HEK293 (cell line): ENCODE measurements around the gene MESP2.
A peak's percentile ranks its signal among the peaks of the same experiment; 100 is the strongest.

ENCODE experiments used
- CTCF ChIA-PET: fragments of 350-600 bp; formaldehyde crosslinking; extraction: SDS; loops from one replicate; lab custom pipeline; 2021; ENCODE audit warnings: antibody characterized with exemption; lab: Yijun Ruan, JAX
- POLR2A ChIA-PET: fragments of 300-600 bp; formaldehyde crosslinking; extraction: SDS; loops from one replicate; lab custom pipeline; 2020; ENCODE audit warnings: antibody characterized with exemption, inconsistent platforms; lab: Yijun Ruan, JAX
- H3K27ac ChIP-seq: fragments of 200-500 bp; sonication (Bioruptor generic); 2 replicates; pipeline ENCODE4 v1.5.1; 2014; ENCODE audit warnings: low read depth, low read length, control low read depth, inconsistent platforms; ENCODE audit errors: extremely low read depth
- H3K36me3 ChIP-seq, 2 experiments: fragments of 200-500 bp in 1 of 2; sonication (Bioruptor generic) in 1 of 2; 1 replicate in 1 of 2; 2 replicates in 1 of 2; pipeline ENCODE4 v1.5.1; 2014 to 2017; ENCODE audit warnings: inconsistent platforms in 2 of 2, low read length in 2 of 2; ENCODE audit not compliant: control insufficient read depth in 2 of 2, insufficient read depth in 1 of 2
- H3K4me1 ChIP-seq: fragments of 200-500 bp; sonication (Bioruptor generic); 2 replicates; pipeline ENCODE4 v1.5.1; 2014; ENCODE audit warnings: mild to moderate bottlenecking, low read length, inconsistent platforms; ENCODE audit not compliant: control insufficient read depth, insufficient read depth
- H3K4me3 ChIP-seq: 2 replicates; pipeline ENCODE4 v1.5.1; 2011; ENCODE audit warnings: low read depth, mild to moderate bottlenecking, control low read depth, low read length, moderate library complexity
- H3K9me3 ChIP-seq: fragments of 200-500 bp; sonication (Bioruptor generic); 2 replicates; pipeline ENCODE4 v1.5.1; 2014; ENCODE audit warnings: low read depth, low read length, inconsistent platforms; ENCODE audit not compliant: control insufficient read depth, insufficient read depth
- EGR2 ChIP-seq: fragments of 450-650 bp; formaldehyde crosslinking; IDR thresholded peaks from 2 replicates; pipeline ENCODE4 v1.5.1; 2016; ENCODE audit warnings: low read depth, missing biosample characterization, missing genetic modification characterization
- SCRT2 ChIP-seq: fragments of 450-650 bp; formaldehyde crosslinking; IDR thresholded peaks from 2 replicates; pipeline ENCODE4 v1.5.1; 2016; ENCODE audit warnings: missing biosample characterization, missing genetic modification characterization
- ZNF112 ChIP-seq: fragments of 450-650 bp; formaldehyde crosslinking; IDR thresholded peaks from 2 replicates; pipeline ENCODE4 v1.5.0; 2017; ENCODE audit warnings: missing biosample characterization, missing genetic modification characterization
- ZNF16 ChIP-seq: fragments of 450-650 bp; formaldehyde crosslinking; IDR thresholded peaks from 2 replicates; pipeline ENCODE4 v1.5.1; 2016; ENCODE audit warnings: low read depth, missing biosample characterization, missing genetic modification characterization
- ZNF19 ChIP-seq: fragments of 450-650 bp; formaldehyde crosslinking; IDR thresholded peaks from 2 replicates; pipeline ENCODE4; 2016; ENCODE audit warnings: missing biosample characterization, missing genetic modification characterization, low read depth
- ZNF2 ChIP-seq: fragments of 450-650 bp; formaldehyde crosslinking; IDR thresholded peaks from 2 replicates; pipeline ENCODE4 v1.5.1; 2016; ENCODE audit warnings: missing biosample characterization, missing genetic modification characterization
- ZNF248 ChIP-seq: fragments of 450-650 bp; formaldehyde crosslinking; IDR thresholded peaks from 2 replicates; pipeline ENCODE4 v1.5.1; 2017; ENCODE audit warnings: missing biosample characterization, missing genetic modification characterization
- ZNF335 ChIP-seq: fragments of 450-650 bp; formaldehyde crosslinking; conservative IDR thresholded peaks from 2 replicates; pipeline ENCODE4 v1.5.1; 2016; ENCODE audit warnings: missing biosample characterization, missing genetic modification characterization
- ZNF341 ChIP-seq: fragments of 450-650 bp; formaldehyde crosslinking; IDR thresholded peaks from 2 replicates; pipeline ENCODE4; 2016; ENCODE audit warnings: low read depth, missing biosample characterization, missing genetic modification characterization
- ZNF416 ChIP-seq: fragments of 450-650 bp; formaldehyde crosslinking; IDR thresholded peaks from 2 replicates; pipeline ENCODE4 v1.5.1; 2016; ENCODE audit warnings: missing biosample characterization, missing genetic modification characterization
- ZNF426 ChIP-seq: fragments of 450-650 bp; formaldehyde crosslinking; IDR thresholded peaks from 2 replicates; pipeline ENCODE4 v1.5.1; 2017; ENCODE audit warnings: missing biosample characterization, missing genetic modification characterization, mild to moderate bottlenecking, inconsistent platforms, moderate library complexity
- ZNF510 ChIP-seq: fragments of 450-650 bp; formaldehyde crosslinking; IDR thresholded peaks from 2 replicates; pipeline ENCODE4 v1.5.1; 2018; ENCODE audit warnings: mild to moderate bottlenecking, missing genetic modification characterization, missing biosample characterization; ENCODE audit not compliant: insufficient replicate concordance
- ZNF529 ChIP-seq: fragments of 450-650 bp; formaldehyde crosslinking; IDR thresholded peaks from 2 replicates; pipeline ENCODE4 v1.5.1; 2017; ENCODE audit warnings: missing genetic modification characterization, missing biosample characterization; ENCODE audit not compliant: insufficient replicate concordance
- ZNF561 ChIP-seq: fragments of 450-650 bp; IDR thresholded peaks from 2 replicates; pipeline ENCODE4 v1.5.1; 2018; ENCODE audit warnings: missing biosample characterization, missing genetic modification characterization, borderline replicate concordance
- ZNF658 ChIP-seq: fragments of 450-650 bp; formaldehyde crosslinking; IDR thresholded peaks from 2 replicates; pipeline ENCODE4; 2016; ENCODE audit warnings: missing biosample characterization, missing genetic modification characterization
- ZNF707 ChIP-seq: fragments of 450-650 bp; formaldehyde crosslinking; IDR thresholded peaks from 2 replicates; pipeline ENCODE4 v1.5.1; 2016; ENCODE audit warnings: missing biosample characterization, missing genetic modification characterization
- TF ChIP-seq, protein P1 (sequence below): fragments of 450-650 bp; formaldehyde crosslinking; optimal IDR thresholded peaks from 2 replicates; pipeline ENCODE3; 2016; ENCODE audit warnings: missing biosample characterization, mild to moderate bottlenecking, missing genetic modification characterization
- TF ChIP-seq, protein P2 (sequence below): fragments of 450-650 bp; formaldehyde crosslinking; IDR thresholded peaks from 2 replicates; pipeline ENCODE4 v1.5.1; 2016; ENCODE audit warnings: missing biosample characterization, missing genetic modification characterization
- TF ChIP-seq, protein P3 (sequence below): fragments of 450-650 bp; formaldehyde crosslinking; IDR thresholded peaks from 2 replicates; pipeline ENCODE4 v1.5.1; 2016; ENCODE audit warnings: missing biosample characterization, missing genetic modification characterization
- TF ChIP-seq, protein P4 (sequence below): fragments of 450-650 bp; formaldehyde crosslinking; IDR thresholded peaks from 2 replicates; pipeline ENCODE4 v1.5.0; 2017; ENCODE audit warnings: missing biosample characterization, missing genetic modification characterization, borderline replicate concordance
- TF ChIP-seq, protein P5 (sequence below): fragments of 450-650 bp; formaldehyde crosslinking; IDR thresholded peaks from 2 replicates; pipeline ENCODE4 v1.5.1; 2016; ENCODE audit warnings: missing biosample characterization, missing genetic modification characterization

Gene MESP2

DNA sequence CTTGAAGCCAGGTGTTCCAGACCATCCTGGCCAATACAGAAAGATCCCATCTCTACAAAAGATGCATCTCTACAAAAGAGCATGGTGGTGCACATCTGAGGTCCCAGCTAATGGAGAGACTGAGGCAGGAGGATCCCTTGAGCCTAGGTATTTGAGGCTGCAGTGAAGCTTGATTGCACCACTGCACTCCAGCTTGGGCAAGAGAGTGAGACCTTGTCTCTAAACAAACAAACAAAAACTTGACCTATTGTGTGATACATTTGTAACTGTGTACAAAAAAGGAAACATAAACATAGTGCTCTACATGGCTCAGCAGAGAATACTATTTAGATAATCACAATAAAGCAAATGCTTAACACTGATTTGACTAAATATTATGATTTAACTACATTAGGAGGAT, 19.9 kb downstream of the MESP2 start:
- CTCF ChIA-PET, result no interaction called here

DNA sequence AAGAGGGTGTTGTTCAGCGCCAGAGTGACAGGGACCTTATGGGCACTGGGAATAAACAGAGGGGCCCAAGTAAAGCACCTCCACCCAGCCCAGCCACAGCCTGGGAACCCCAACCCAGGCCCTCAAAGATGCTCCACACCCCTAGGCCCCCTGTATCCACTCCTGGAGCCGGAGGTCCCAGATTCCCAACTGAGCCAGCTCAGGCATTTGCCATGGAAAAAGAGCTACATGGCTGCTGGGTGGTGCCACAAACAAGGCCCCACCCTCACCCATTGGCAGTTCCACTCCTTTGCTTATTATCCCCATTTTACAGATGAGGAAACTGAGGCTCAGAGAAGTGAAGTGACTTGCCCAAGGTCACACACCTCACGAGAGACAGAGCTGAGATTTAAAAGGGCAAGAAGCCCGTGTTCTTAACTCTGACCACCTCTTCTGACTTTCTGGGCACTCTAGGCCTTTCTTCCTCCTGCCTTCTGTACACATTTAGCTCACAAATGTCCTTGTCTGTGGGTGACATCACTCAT, 21.6 kb downstream of the MESP2 start:
- Histone ChIP-seq H3K9me3 (no peaks in the 10 kb centered on the region), H3K36me3 (no peaks in the 10 kb centered on the region), H3K4me1 (peaks cover 10% of the 10 kb centered on the region), H3K27ac (no peak overlapping the region), H3K4me3 (no peak overlapping the region)
- POLR2A ChIA-PET, result interaction anchor here (1.2 kb wide), 1 partner anchor 14 kb away, joined by 3 read pairs; no protein-coding TSS in a partner anchor
- CTCF ChIA-PET, result interaction anchor here (0.8 to 1.3 kb wide), 3 partner anchors 37 to 77 kb away, joined by 3 to 8 read pairs (median 4); no protein-coding TSS in a partner anchor
- TF ChIP-seq, protein P1, sequence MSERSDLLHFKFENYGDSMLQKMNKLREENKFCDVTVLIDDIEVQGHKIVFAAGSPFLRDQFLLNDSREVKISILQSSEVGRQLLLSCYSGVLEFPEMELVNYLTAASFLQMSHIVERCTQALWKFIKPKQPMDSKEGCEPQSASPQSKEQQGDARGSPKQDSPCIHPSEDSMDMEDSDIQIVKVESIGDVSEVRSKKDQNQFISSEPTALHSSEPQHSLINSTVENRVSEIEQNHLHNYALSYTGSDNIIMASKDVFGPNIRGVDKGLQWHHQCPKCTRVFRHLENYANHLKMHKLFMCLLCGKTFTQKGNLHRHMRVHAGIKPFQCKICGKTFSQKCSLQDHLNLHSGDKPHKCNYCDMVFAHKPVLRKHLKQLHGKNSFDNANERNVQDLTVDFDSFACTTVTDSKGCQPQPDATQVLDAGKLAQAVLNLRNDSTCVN (tag by site-specific recombination), result no peak
- TF ChIP-seq, protein P2, sequence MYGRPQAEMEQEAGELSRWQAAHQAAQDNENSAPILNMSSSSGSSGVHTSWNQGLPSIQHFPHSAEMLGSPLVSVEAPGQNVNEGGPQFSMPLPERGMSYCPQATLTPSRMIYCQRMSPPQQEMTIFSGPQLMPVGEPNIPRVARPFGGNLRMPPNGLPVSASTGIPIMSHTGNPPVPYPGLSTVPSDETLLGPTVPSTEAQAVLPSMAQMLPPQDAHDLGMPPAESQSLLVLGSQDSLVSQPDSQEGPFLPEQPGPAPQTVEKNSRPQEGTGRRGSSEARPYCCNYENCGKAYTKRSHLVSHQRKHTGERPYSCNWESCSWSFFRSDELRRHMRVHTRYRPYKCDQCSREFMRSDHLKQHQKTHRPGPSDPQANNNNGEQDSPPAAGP (tag by site-specific recombination), result no peak
- no peak for TF ChIP-seq ZNF112 (tag by site-specific recombination)
- no peak for TF ChIP-seq ZNF248 (tag by site-specific recombination)
- no peak for TF ChIP-seq ZNF2
- TF ChIP-seq ZNF561 (tag by site-specific recombination), result no peak
- TF ChIP-seq ZNF16 (tag by site-specific recombination), result no peak
- no peak for TF ChIP-seq EGR2 (tag by site-specific recombination)
- no peak for TF ChIP-seq ZNF658 (tag by site-specific recombination)
- TF ChIP-seq ZNF707 (tag by site-specific recombination), result no peak
- TF ChIP-seq SCRT2 (tag by site-specific recombination), result no peak
- TF ChIP-seq, protein P3, sequence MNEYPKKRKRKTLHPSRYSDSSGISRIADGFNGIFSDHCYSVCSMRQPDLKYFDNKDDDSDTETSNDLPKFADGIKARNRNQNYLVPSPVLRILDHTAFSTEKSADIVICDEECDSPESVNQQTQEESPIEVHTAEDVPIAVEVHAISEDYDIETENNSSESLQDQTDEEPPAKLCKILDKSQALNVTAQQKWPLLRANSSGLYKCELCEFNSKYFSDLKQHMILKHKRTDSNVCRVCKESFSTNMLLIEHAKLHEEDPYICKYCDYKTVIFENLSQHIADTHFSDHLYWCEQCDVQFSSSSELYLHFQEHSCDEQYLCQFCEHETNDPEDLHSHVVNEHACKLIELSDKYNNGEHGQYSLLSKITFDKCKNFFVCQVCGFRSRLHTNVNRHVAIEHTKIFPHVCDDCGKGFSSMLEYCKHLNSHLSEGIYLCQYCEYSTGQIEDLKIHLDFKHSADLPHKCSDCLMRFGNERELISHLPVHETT, result no peak

More for the DNA sequence above, 19.9 kb downstream of the MESP2 start:
- H3K36me3 ChIP-seq, result no peaks in the 10 kb centered on the region
- no peak overlapping the region for H3K27ac ChIP-seq
- TF ChIP-seq ZNF426 (tag by site-specific recombination) (no peak), ZNF510 (tag by site-specific recombination) (no peak), ZNF335 (tag by site-specific recombination) (no peak), ZNF19 (tag by site-specific recombination) (no peak)
- no peaks in the 10 kb centered on the region for H3K9me3 ChIP-seq
- H3K4me1 ChIP-seq, result peaks cover 10% of the 10 kb centered on the region
- POLR2A ChIA-PET, result no interaction called here
- no peak overlapping the region for H3K4me3 ChIP-seq

DNA sequence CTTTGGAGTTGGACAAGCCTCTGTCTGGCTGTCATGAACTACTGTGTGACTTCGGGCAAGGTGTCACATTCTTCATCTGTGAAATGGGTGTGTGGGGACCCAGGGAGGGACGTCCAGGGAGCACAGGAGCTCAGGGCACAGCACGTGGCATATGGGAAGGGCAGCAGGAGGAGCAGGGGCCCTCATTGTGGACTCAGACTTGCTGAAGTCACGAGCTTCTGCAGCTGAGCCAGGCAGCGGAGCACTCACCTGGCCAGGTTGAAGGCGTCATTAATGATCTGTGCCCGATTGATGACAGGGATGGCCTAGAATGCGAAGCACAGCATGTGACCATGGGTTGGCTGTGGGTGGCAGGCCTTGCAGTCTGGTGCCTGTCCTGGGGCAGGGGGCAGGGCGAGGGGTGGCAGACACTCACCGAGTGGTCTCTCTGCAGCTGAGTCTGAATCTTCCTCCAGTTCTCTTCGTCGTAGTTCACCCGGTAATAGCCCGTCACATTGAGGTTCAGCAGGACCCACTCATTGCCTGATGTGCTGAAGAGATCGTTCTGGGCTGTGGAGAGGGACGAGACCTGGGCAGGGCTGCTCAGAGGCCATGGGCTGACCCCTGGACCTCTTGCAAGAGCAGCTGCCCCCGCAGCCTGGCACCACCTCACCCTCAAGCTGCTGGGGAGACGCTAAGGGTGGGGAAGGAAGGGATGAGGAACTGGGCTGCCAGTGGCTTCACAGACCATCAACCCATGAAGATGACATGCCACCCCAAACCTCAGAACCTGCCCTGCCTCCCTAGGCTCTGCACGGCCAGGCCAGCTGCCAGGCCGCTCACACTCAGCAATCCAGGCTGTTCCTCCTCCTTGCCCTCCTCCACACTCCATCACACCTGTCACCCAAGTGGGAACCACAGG, 23.1 kb downstream of the MESP2 start:
- Histone ChIP-seq H3K4me3 (no peak overlapping the region), H3K9me3 (no peaks in the 10 kb centered on the region), H3K36me3 (no peaks in the 10 kb centered on the region), H3K4me1 (peaks cover 10% of the 10 kb centered on the region), H3K27ac (no peak overlapping the region)
- ChIA-PET CTCF (interaction anchor here (0.7 kb wide), 2 partner anchors 59 to 318 kb away, joined by 3 read pairs; no protein-coding TSS in a partner anchor), POLR2A (no interaction called here)
- no peak for TF ChIP-seq ZNF416 (tag by site-specific recombination)
- no peak for TF ChIP-seq ZNF529 (tag by site-specific recombination)
- peak; percentile 11; the same call in 1 of the 2 replicates for TF ChIP-seq ZNF341 (tag by site-specific recombination)
- TF ChIP-seq, protein P4, sequence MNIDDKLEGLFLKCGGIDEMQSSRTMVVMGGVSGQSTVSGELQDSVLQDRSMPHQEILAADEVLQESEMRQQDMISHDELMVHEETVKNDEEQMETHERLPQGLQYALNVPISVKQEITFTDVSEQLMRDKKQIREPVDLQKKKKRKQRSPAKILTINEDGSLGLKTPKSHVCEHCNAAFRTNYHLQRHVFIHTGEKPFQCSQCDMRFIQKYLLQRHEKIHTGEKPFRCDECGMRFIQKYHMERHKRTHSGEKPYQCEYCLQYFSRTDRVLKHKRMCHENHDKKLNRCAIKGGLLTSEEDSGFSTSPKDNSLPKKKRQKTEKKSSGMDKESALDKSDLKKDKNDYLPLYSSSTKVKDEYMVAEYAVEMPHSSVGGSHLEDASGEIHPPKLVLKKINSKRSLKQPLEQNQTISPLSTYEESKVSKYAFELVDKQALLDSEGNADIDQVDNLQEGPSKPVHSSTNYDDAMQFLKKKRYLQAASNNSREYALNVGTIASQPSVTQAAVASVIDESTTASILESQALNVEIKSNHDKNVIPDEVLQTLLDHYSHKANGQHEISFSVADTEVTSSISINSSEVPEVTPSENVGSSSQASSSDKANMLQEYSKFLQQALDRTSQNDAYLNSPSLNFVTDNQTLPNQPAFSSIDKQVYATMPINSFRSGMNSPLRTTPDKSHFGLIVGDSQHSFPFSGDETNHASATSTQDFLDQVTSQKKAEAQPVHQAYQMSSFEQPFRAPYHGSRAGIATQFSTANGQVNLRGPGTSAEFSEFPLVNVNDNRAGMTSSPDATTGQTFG, result no peak
- TF ChIP-seq, protein P5, sequence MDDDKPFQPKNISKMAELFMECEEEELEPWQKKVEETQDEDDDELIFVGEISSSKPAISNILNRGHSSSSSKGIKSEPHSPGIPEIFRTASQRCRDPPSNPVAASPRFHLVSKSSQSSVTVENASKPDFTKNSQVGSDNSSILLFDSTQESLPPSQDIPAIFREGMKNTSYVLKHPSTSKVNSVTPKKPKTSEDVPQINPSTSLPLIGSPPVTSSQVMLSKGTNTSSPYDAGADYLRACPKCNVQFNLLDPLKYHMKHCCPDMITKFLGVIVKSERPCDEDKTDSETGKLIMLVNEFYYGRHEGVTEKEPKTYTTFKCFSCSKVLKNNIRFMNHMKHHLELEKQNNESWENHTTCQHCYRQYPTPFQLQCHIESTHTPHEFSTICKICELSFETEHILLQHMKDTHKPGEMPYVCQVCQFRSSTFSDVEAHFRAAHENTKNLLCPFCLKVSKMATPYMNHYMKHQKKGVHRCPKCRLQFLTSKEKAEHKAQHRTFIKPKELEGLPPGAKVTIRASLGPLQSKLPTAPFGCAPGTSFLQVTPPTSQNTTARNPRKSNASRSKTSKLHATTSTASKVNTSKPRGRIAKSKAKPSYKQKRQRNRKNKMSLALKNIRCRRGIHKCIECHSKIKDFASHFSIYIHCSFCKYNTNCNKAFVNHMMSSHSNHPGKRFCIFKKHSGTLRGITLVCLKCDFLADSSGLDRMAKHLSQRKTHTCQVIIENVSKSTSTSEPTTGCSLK (tag by site-specific recombination), result no peak
- no peak for TF ChIP-seq ZNF561 (tag by site-specific recombination)
